Esophagus (tissue), 2 donors: ENCODE data around the gene RASAL1. TPM values are rescaled to one million over a fixed set of nuclear protein-coding genes. Genes with fewer than 3 reads are reported as not detected.

Source experiments
- H3K27ac ChIP-seq, 2 donors: one replicate each; pipeline ENCODE4 v1.5.1; 2013; ENCODE audit warnings: low read depth in 2 of 2, mild to moderate bottlenecking in 2 of 2, inconsistent platforms in 1 of 2, low read length in 1 of 2, moderate library complexity in 1 of 2
- H3K27me3 ChIP-seq, 2 donors: one replicate each; pipeline ENCODE4 v1.6.1; 2013; ENCODE audit warnings: low read length in 2 of 2, control low read depth in 1 of 2, mild to moderate bottlenecking in 1 of 2; ENCODE audit not compliant: insufficient read depth in 2 of 2, control insufficient read depth in 1 of 2
- H3K36me3 ChIP-seq, 2 donors: one replicate each; pipeline ENCODE4 v1.6.1; 2013; ENCODE audit warnings: low read length in 1 of 2; ENCODE audit not compliant: control insufficient read depth in 2 of 2, insufficient read depth in 2 of 2
- H3K4me1 ChIP-seq, 2 donors: one replicate each; pipeline ENCODE4 v1.6.1; 2013; ENCODE audit warnings: low read length in 1 of 2; ENCODE audit not compliant: control insufficient read depth in 2 of 2, insufficient read depth in 2 of 2
- H3K4me3 ChIP-seq, 2 donors: one replicate each; pipeline ENCODE4 v1.5.1; 2013; ENCODE audit warnings: low read length in 2 of 2, mild to moderate bottlenecking in 2 of 2, low read depth in 1 of 2, moderate library complexity in 1 of 2
- H3K9me3 ChIP-seq, 2 donors: one replicate each; pipeline ENCODE4 v1.6.1; 2013; ENCODE audit warnings: mild to moderate bottlenecking in 2 of 2, low read depth in 1 of 2, low read length in 1 of 2, moderate library complexity in 1 of 2; ENCODE audit not compliant: control insufficient read depth in 2 of 2, insufficient read depth in 1 of 2
- WGBS, 2 donors: extraction: QIAGEN DNeasy Blood & Tissue Kit; methylation state at CpG; one replicate each; pipeline ENCODE4 v1.1.7; 2013; 5-methylcytosine and 5-hydroxymethylcytosine counted together
- polyA plus RNA-seq, 2 donors: library from polyadenylated mRNA; stranded (reverse); fragments of 200-250 nt; gene quantifications; one replicate each; pipeline ENCODE4 v1.2.3, GENCODE V29; 2013
- donor health status: healthy with polysubstance abuse.
- donor health status: Bipolar disorder and iron deficiency.

The RASAL1 gene
- polyA plus RNA-seq, 2 donors: 43.4 to 52.7 TPM

DNA sequence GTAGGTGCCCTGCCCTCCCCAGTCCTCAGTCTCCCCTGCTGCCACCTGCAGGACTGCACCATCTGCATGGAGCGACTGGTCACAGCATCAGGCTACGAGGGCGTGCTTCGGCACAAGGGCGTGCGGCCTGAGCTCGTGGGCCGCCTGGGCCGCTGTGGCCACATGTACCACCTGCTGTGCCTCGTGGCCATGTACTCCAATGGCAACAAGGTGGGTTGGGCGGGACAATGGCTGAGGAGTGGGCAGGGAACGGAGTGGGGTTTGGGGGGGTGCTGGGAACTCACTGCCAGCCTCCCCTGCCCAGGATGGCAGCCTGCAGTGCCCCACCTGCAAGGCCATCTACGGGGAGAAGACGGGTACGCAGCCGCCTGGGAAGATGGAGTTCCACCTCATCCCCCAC, 40.8 kb downstream of the RASAL1 start:
- Histone ChIP-seq H3K4me3 (no peak overlapping the region), H3K36me3 (peaks cover 0 to 3% of the 10 kb centered on the region in 2 donors), H3K9me3 (no peaks in the 10 kb centered on the region), H3K4me1 (peaks cover 7 to 14% of the 10 kb centered on the region in 2 donors), H3K27me3 (no peaks in the 10 kb centered on the region), H3K27ac (no peak overlapping the region)
- WGBS, 2 donors: 84 to 91% methylated on average over 15 to 16 of the region's 16 CpGs

DNA sequence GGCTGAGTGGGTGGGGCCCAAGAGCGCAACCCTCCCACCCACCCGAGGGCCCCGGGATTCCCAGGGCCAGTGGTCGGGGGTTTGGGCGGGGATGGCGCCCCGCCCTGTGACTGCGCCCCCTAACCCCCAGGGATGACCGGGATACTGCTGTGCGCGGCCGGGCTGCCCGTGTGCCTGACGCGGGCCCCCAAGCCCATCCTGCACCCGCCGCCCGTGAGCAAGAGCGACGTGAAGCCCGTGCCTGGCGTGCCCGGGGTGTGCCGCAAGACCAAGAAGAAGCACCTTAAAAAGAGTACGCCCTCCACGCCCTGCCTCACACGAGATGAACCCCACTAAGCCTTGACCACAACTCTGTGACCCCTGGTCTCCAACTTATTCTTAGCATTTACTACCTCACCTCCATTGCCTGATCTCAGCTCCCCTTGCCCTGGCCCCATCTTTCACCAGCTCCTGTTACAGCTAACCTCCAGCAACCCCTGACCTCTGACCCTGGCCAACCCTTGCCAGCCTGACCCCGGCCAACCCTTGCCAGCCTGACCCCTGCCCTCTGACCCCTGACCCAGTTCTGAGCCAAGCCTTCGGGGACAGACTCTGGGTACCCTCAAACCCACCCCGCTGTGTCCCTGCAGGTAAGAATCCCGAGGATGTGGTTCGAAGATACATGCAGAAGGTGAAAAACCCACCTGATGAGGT, 42.0 kb downstream of the RASAL1 start:
- peaks cover 0 to 3% of the 10 kb centered on the region in 2 donors for H3K36me3 ChIP-seq
- no peak overlapping the region for H3K4me3 ChIP-seq
- H3K27ac ChIP-seq: no peak overlapping the region
- WGBS, 2 donors: 50 to 58% methylated on average over 32 of the region's 32 CpGs
- no peaks in the 10 kb centered on the region for H3K27me3 ChIP-seq
- H3K4me1 ChIP-seq: peaks cover 7 to 9% of the 10 kb centered on the region in 2 donors
- no peaks in the 10 kb centered on the region for H3K9me3 ChIP-seq

DNA sequence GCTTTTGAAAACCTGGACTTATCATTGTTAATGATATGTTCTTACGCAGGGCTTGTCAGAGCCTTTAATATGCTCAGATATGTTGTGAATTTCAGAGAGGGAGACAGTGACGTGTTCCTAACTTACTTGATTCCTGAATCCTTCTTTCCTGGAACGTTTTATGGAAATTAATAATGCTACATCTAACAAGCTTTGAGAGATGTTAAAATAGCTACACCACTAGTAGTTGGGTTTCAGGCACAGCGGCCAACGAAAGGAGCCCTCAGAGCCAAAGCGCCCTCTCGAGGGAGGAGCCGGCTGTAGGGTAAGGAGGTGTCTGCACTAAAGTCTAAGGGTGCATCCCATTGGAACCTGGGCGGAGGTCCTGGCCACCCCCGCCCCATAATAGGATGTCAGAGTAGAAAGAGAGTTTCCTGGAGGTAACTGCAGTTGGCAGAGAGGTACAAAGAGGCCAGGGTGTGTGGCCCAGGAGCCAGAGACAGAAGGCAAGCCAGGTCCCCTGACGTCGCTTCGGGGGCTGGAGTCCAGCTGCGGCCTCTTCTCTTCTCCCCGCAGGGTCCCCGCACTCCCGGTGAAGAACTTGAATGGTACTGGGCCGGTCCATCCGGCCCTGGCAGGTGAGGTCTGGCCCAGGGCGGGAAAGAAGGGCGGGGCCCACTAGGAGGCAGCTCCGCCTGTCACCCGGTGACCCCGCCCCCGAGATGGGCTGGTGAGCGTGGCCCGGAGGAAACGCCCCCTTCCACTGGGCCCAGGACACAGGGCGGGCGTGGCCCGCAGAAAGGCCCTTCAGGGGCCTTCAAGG, 42.8 kb downstream of the RASAL1 start:
- WGBS, 2 donors: 21 to 32% methylated on average over 27 to 31 of the region's 31 CpGs
- H3K4me1 ChIP-seq: peaks cover 4 to 9% of the 10 kb centered on the region in 2 donors
- no peak overlapping the region for H3K4me3 ChIP-seq
- H3K27me3 ChIP-seq: no peaks in the 10 kb centered on the region
- no peaks in the 10 kb centered on the region for H3K9me3 ChIP-seq
- peaks cover 0 to 3% of the 10 kb centered on the region in 2 donors for H3K36me3 ChIP-seq
- no peak overlapping the region for H3K27ac ChIP-seq

DNA sequence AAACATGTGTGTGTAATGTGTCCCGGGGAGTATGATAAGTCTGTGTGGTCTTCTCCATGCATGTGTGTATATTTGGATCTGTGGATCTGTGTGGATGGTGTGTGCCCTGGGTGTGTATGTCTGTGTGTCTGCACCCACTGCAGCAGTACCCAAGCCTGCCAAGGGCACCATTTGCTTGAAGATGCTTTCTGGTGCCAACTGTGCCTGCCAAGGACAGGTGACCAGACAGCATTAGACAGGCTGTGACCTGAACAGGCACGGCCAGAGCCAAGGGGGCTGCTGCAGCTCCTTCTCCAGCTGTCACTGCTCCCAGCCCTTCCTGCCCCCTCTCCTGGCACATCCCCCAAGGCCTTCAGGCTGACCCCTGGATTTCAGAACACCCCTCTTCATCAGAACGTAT, 44.1 kb downstream of the RASAL1 start:
- no peak overlapping the region for H3K4me3 ChIP-seq
- H3K4me1 ChIP-seq: peaks cover 4 to 7% of the 10 kb centered on the region in 2 donors
- no peaks in the 10 kb centered on the region for H3K27me3 ChIP-seq
- H3K27ac ChIP-seq: no peak overlapping the region
- no peaks in the 10 kb centered on the region for H3K36me3 ChIP-seq
- WGBS, 2 donors: 55 to 64% methylated on average over 3 of the region's 3 CpGs
- no peaks in the 10 kb centered on the region for H3K9me3 ChIP-seq

DNA sequence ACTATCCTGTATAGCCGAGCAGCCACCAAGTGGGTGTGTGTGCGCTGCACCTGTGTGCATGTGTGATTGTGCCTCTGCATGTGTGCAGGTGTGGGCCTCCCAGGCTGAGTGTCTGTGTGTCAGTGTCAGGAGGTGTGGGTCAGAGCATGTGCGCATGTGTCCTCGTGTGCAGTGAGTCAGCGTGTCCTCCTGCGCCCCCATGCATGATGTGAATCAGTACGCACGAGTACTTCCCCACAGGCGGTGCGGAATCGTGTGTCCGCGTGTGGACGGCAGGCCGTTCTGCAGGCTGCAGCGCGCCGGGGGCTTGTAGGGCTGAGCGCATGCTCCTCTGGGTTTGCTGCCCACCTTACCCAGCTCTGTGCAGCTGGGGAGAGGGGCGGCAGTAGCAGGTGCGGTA, 44.8 kb downstream of the RASAL1 start:
- Histone ChIP-seq H3K4me1 (peaks cover 4 to 6% of the 10 kb centered on the region in 2 donors), H3K4me3 (no peak overlapping the region), H3K27ac (no peak overlapping the region), H3K27me3 (no peaks in the 10 kb centered on the region), H3K9me3 (no peaks in the 10 kb centered on the region), H3K36me3 (no peaks in the 10 kb centered on the region)
- 72 to 89% methylated on average over 21 of the region's 21 CpGs for WGBS, 2 donors

DNA sequence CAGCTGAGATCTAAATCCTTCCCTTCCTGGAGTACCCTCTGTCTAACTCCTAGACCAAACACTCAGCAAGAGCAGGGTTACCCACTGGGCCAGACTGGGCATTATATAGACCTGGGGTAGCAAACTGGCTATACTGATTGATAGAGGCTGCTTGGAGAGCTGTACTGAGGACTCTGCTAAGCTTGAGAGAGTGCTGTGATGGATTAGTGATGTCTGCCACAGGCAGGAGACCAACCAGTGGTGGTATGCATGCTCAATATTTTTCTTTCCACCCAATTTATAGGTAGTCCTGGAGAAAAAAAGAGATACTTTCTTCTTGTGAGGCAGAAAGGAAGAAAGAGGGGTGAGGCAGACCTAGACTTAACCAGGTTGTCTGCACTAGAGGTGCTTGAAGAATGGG, 45.7 kb downstream of the RASAL1 start:
- Histone ChIP-seq H3K9me3 (no peaks in the 10 kb centered on the region), H3K4me3 (no peak overlapping the region), H3K27me3 (no peaks in the 10 kb centered on the region), H3K4me1 (peaks cover 4 to 6% of the 10 kb centered on the region in 2 donors), H3K27ac (no peak overlapping the region), H3K36me3 (no peaks in the 10 kb centered on the region)

DNA sequence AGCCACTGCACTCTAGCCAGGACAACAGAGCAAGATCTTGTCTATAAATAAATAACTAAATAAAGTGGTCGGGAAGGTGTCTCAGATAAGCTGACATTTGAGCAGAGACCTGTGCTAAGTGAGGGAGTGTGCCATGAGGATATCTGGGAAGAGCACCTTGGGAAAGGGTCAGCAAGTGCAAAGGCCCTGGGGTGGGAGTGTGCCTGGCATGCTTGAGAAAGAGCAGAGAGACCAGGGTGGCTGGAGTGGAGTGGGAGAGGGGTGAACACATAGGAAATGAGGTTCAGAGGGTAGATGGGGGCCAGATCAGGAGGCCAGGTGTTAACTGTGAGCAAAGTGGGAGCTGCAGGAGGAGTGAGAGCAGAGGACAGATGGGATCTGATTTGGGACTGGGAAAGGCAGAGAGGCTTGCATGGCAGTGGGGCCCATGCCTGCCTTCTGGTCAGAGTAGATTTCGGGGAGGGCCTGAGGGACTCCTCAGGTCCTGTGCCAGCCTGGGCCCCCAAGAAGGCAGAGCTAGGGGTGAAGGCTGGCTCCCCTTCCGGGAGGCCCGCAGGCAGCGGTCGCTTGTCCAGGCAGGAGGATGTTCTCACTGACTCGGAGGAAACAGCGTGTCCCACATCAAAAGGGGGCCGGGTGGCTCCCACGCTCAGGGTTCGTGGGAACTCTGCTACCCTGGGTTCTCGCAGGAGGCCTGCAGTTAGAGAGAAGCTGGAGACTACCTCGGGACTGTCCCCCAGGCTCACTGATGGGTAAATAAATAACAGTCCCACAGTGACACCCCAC, 46.4 kb downstream of the RASAL1 start:
- Histone ChIP-seq H3K27me3 (no peaks in the 10 kb centered on the region), H3K9me3 (no peaks in the 10 kb centered on the region), H3K4me3 (no peak overlapping the region), H3K36me3 (no peaks in the 10 kb centered on the region), H3K27ac (no peak overlapping the region), H3K4me1 (peaks cover 4 to 6% of the 10 kb centered on the region in 2 donors)
- WGBS, 2 donors: 76 to 77% methylated on average over 13 of the region's 13 CpGs

DNA sequence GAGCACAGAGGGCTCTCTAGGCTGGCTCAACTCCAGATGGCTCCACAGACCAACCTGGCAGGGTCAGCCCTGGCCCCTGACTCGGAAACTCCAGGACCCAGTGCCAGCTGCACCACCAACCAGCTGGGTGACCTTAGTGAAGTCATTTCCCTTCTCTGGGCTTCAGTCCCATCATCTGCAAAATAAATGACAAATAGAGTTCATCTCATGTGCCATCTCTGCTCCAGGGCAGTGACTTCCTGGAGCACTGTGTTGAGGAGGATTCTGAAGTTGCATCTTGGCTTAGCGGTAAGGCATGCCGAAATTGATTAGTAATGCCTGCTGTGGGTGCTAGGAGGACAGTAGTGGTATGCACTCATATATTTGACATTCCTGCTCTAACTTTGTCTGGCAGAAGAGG, 47.5 kb downstream of the RASAL1 start:
- no peak overlapping the region for H3K27ac ChIP-seq
- peaks cover 3 to 4% of the 10 kb centered on the region in 2 donors for H3K4me1 ChIP-seq
- H3K4me3 ChIP-seq: no peak overlapping the region
- no peaks in the 10 kb centered on the region for H3K27me3 ChIP-seq
- H3K36me3 ChIP-seq: no peaks in the 10 kb centered on the region
- 88 to 91% methylated on average over 3 of the region's 3 CpGs for WGBS, 2 donors
- H3K9me3 ChIP-seq: no peaks in the 10 kb centered on the region

DNA sequence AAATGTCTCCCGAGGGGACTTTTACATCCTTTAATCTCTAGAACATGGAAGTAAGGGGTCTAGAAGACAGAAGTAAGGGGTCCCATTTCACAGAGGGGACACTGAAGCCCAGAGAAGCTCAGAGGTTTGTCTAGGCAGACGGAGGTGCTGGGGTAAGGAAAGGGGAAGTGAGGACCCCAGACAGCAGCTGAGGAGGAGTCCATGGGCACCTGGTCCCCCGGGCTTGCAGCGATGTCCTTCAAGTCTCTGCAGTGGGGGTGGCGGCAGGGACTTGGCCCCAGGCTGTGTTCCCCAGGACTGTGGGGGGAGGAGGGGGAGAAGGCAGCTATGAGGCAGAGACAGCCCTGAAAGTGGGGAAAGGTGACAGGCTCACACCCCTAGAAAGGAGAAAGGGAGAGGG, 48.4 kb downstream of the RASAL1 start:
- 66 to 69% methylated on average over 5 of the region's 5 CpGs for WGBS, 2 donors
- no peaks in the 10 kb centered on the region for H3K36me3 ChIP-seq
- H3K4me3 ChIP-seq: no peak overlapping the region
- H3K27ac ChIP-seq: no peak overlapping the region
- no peaks in the 10 kb centered on the region for H3K27me3 ChIP-seq
- H3K4me1 ChIP-seq: no peaks in the 10 kb centered on the region
- no peaks in the 10 kb centered on the region for H3K9me3 ChIP-seq
